ENCODE measurements around the gene CD6. TPM values are rescaled to one million over a fixed set of nuclear protein-coding genes. Genes with fewer than 3 reads are reported as not detected.

Gene CD6
- total RNA-seq, 1 donor from 2014 or later, result 0.33 TPM

GRCh38 chr11:60945295-60945667, 26.2 kb upstream of the CD6 start:
- no peak overlapping the region for H3K27ac Mint-ChIP-seq (ENCODE audit: unreplicated experiment)
- TF ChIP-seq, protein P1, sequence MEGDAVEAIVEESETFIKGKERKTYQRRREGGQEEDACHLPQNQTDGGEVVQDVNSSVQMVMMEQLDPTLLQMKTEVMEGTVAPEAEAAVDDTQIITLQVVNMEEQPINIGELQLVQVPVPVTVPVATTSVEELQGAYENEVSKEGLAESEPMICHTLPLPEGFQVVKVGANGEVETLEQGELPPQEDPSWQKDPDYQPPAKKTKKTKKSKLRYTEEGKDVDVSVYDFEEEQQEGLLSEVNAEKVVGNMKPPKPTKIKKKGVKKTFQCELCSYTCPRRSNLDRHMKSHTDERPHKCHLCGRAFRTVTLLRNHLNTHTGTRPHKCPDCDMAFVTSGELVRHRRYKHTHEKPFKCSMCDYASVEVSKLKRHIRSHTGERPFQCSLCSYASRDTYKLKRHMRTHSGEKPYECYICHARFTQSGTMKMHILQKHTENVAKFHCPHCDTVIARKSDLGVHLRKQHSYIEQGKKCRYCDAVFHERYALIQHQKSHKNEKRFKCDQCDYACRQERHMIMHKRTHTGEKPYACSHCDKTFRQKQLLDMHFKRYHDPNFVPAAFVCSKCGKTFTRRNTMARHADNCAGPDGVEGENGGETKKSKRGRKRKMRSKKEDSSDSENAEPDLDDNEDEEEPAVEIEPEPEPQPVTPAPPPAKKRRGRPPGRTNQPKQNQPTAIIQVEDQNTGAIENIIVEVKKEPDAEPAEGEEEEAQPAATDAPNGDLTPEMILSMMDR (IDR thresholded peaks at IDR 0.05; ENCODE audit: unreplicated experiment), result no peak
- no peak for DNase-seq (ENCODE audit: low spot score)
- H3K27me3 Mint-ChIP-seq (ENCODE audit: unreplicated experiment), result peaks cover 8% of the 10 kb centered on the region
- peaks cover 10% of the 10 kb centered on the region for H3K4me1 Mint-ChIP-seq (ENCODE audit: unreplicated experiment)
- no peaks in the 10 kb centered on the region for H3K36me3 Mint-ChIP-seq (ENCODE audit: low read depth, unreplicated experiment)
- no peaks in the 10 kb centered on the region for H3K9me3 Mint-ChIP-seq (ENCODE audit: unreplicated experiment)
- H3K4me3 Mint-ChIP-seq (ENCODE audit: unreplicated experiment), result no peak overlapping the region

DNA sequence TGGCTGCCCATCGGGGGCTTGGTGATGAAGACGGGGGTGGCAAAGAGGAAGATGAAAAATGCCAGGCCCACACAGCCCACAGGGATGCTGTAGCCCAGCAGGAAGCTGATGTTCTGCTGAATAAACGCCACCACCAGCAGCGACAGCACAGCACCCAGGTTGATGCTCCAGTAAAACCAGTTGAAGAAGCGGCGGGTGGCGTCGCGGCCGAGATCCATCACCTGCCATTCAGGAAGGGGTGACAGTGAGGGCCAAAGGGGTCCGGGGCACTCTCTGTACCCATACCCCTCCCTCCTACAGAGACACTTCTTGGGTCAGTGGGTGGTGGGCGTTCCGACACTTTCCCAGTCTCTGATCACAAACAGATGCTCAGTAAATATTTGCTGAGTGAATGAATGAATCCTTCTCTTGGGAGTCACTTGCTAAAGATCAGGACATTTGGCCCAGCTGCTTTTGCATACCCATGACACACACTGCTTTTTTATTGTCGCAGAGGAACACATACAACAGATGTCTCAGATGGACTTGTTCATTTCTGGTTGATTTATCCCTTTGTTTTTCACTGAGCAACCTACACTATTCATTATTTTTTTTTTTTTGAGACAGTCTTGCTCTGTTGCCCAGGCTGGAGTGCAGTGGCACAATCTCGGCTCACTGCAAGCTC, 24.7 kb upstream of the CD6 start:
- Mint-ChIP-seq H3K27ac (ENCODE audit: unreplicated experiment) (no peak overlapping the region), H3K27me3 (ENCODE audit: unreplicated experiment) (peaks cover 6% of the 10 kb centered on the region), H3K4me1 (ENCODE audit: unreplicated experiment) (peaks cover 3% of the 10 kb centered on the region), H3K4me3 (ENCODE audit: unreplicated experiment) (no peak overlapping the region), H3K9me3 (ENCODE audit: unreplicated experiment) (no peaks in the 10 kb centered on the region), H3K36me3 (ENCODE audit: low read depth, unreplicated experiment) (no peaks in the 10 kb centered on the region)
- no peak for DNase-seq (ENCODE audit: low spot score)
- TF ChIP-seq, protein P1 (IDR thresholded peaks at IDR 0.05; ENCODE audit: unreplicated experiment), result no peak

DNA sequence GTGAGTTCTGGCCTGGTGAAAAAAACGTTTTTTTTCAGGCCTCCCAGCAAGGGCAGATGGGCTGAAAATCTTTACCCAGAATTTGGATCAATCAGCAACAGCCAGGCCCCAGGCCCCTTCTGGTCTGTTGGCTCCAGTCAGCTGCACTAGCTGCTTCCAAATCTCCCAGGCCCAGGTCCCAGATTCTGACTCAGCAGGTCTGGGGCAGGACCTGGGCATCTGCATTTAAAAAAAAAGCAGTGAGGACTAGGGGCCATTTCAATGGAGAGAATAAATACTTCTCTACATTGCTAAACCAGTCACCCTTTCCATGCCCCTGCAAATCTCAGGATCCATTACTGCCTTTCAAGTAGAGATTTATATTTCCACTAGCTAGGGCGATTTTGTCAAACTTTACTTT, 23.8 kb upstream of the CD6 start:
- TF ChIP-seq, protein P1 (IDR thresholded peaks at IDR 0.05; ENCODE audit: unreplicated experiment), result no peak
- peaks cover under 1% of the 10 kb centered on the region for H3K4me1 Mint-ChIP-seq (ENCODE audit: unreplicated experiment)

DNA sequence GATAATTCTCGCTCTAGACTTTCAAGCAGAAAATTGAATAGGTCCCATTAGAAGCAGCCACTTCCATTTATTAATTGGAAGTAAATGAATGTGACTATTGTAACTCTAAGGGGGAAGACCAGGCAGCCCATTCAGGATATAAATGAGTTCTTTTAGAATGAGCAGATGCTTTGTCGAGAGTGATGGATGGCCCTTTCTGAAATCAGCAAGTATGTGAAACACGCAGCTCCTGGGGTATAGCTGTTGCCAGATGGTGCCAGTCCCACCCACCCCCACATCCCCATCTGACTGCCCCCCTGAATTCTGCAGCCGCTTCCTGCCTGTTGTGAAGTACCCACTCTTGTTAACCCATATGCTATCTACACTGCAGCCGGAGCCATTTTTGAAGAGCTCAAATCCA, 23.2 kb upstream of the CD6 start:
- Mint-ChIP-seq H3K27ac (ENCODE audit: unreplicated experiment) (no peak overlapping the region), H3K27me3 (ENCODE audit: unreplicated experiment) (peaks cover 15% of the 10 kb centered on the region), H3K4me1 (ENCODE audit: unreplicated experiment) (peaks cover 3% of the 10 kb centered on the region), H3K9me3 (ENCODE audit: unreplicated experiment) (no peaks in the 10 kb centered on the region), H3K4me3 (ENCODE audit: unreplicated experiment) (no peak overlapping the region), H3K36me3 (ENCODE audit: low read depth, unreplicated experiment) (no peaks in the 10 kb centered on the region)
- TF ChIP-seq, protein P1 (IDR thresholded peaks at IDR 0.05; ENCODE audit: unreplicated experiment), result no peak
- no peak for DNase-seq (ENCODE audit: low spot score)

More for the DNA sequence above, 23.8 kb upstream of the CD6 start:
- H3K36me3 Mint-ChIP-seq (ENCODE audit: low read depth, unreplicated experiment), result no peaks in the 10 kb centered on the region
- H3K4me3 Mint-ChIP-seq (ENCODE audit: unreplicated experiment), result no peak overlapping the region
- DNase-seq (ENCODE audit: low spot score), result no peak
- H3K9me3 Mint-ChIP-seq (ENCODE audit: unreplicated experiment), result no peaks in the 10 kb centered on the region
- H3K27ac Mint-ChIP-seq (ENCODE audit: unreplicated experiment), result no peak overlapping the region
- peaks cover 12% of the 10 kb centered on the region for H3K27me3 Mint-ChIP-seq (ENCODE audit: unreplicated experiment)

DNA sequence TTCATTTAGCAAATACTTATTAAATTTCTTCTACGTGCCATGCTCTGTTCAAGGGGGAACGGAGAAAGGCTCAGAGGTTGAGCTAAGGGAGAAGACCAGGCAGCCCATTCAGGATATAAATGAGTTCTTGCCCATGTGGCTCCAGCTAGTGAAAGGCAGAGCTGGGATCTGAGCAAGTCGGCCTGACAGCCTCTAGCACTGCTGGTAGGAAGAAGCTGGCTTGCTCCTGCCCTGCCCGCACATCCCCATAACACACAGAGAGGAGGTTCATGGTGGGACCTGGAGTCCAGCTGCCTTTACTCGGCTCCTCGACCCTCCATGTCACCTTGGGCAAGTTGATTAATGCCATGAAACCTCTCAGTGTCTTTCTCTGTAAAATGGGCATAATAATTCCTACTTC, 21.5 kb upstream of the CD6 start:
- Mint-ChIP-seq H3K27me3 (ENCODE audit: unreplicated experiment) (peaks cover 13% of the 10 kb centered on the region), H3K4me1 (ENCODE audit: unreplicated experiment) (peaks cover 3% of the 10 kb centered on the region), H3K4me3 (ENCODE audit: unreplicated experiment) (no peak overlapping the region), H3K27ac (ENCODE audit: unreplicated experiment) (no peak overlapping the region), H3K36me3 (ENCODE audit: low read depth, unreplicated experiment) (no peaks in the 10 kb centered on the region), H3K9me3 (ENCODE audit: unreplicated experiment) (no peaks in the 10 kb centered on the region)
- TF ChIP-seq, protein P1 (IDR thresholded peaks at IDR 0.05; ENCODE audit: unreplicated experiment), result no peak
- no peak for DNase-seq (ENCODE audit: low spot score)
